ENCODE data around the gene PTGFRN. TPM values are rescaled to one million over a fixed set of nuclear protein-coding genes. Genes with fewer than 3 reads are reported as not detected.

Gene PTGFRN
- total and polyA plus RNA-seq, 4 donors: 5.4 to 12.6 (median 7.2) TPM

DNA sequence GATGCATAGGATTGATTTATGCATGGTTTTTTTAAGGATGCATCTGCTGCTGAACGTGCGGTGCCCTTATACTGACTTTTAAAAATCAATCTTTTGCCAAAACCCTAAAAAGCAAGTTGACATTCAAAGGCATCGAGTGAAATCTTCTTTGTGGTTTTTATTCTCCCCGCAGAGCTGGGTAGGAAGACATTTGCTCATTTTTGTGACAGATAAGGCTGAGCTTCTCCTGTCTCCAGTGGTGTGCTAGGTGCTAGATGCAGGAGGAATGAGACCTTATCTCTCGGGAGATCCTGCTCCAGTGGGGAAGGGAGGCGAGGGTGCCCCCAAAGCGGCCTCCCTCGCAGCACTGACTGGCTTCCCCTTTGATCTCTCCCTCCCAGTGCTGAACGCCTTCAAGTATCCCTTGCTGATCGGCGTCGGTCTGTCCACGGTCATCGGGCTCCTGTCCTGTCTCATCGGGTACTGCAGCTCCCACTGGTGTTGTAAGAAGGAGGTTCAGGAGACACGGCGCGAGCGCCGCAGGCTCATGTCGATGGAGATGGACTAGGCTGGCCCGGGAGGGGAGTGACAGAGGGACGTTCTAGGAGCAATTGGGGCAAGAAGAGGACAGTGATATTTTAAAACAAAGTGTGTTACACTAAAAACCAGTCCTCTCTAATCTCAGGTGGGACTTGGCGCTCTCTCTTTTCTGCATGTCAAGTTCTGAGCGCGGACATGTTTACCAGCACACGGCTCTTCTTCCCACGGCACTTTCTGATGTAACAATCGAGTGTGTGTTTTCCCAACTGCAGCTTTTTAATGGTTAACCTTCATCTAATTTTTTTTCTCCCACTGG, 76.9 kb downstream of the PTGFRN start (continued):
- TF ChIP-seq CTCF (IDR thresholded peaks at IDR 0.05; ENCODE audit: low read depth, low read length, missing input control) (no peak), TAF1 (conservative IDR thresholded peaks at IDR 0.05) (no peak), EGR1 (IDR thresholded peaks at IDR 0.05; ENCODE audit: low read depth in 2 of 2) (no peak), ZBTB33 (IDR thresholded peaks at IDR 0.05) (no peak), FOXA2 (IDR thresholded peaks at IDR 0.05) (no peak)
- TF ChIP-seq, protein P1, sequence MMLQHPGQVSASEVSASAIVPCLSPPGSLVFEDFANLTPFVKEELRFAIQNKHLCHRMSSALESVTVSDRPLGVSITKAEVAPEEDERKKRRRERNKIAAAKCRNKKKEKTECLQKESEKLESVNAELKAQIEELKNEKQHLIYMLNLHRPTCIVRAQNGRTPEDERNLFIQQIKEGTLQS (IDR thresholded peaks at IDR 0.05): no peak

GRCh38 chr1:116987256-116987555, 77.5 kb downstream of the PTGFRN start:
- H3K27me3 ChIP-seq (ENCODE audit: control insufficient read depth in 4 of 4, insufficient read depth in 4 of 4, low read length in 3 of 4): no peaks in the 10 kb centered on the region
- H3K4me3 ChIP-seq (ENCODE audit: low read depth in 1 of 3, low read length in 3 of 3): no peak overlapping the region
- no peak for DNase-seq (ENCODE audit: low spot score)
- peaks cover 0 to 7% (median 2%) of the 10 kb centered on the region in 4 donors for H3K4me1 ChIP-seq (ENCODE audit: control insufficient read depth in 4 of 4, insufficient read depth in 4 of 4, low read length in 3 of 4)
- no peaks in the 10 kb centered on the region for H3K9me3 ChIP-seq (ENCODE audit: control insufficient read depth in 4 of 4, low read length in 3 of 4)
- no peak for TF ChIP-seq FOXA1 (IDR thresholded peaks at IDR 0.05)
- TF ChIP-seq ZBTB33 (IDR thresholded peaks at IDR 0.05): no peak
- TF ChIP-seq, protein P1 (IDR thresholded peaks at IDR 0.05): no peak
- H3K36me3 ChIP-seq (ENCODE audit: control insufficient read depth in 4 of 4, insufficient read depth in 3 of 4, low read depth in 1 of 4, low read length in 3 of 4): peaks cover 0 to 7% (median 0%) of the 10 kb centered on the region in 4 donors
- H3K9ac ChIP-seq (ENCODE audit: low read depth in 1 of 2, low read length in 2 of 2): no peak overlapping the region
- H3K27ac ChIP-seq (ENCODE audit: low read depth in 1 of 2, low read length in 2 of 2): no peak overlapping the region
- 81% methylated on average over 11 of the region's 11 CpGs for WGBS

DNA sequence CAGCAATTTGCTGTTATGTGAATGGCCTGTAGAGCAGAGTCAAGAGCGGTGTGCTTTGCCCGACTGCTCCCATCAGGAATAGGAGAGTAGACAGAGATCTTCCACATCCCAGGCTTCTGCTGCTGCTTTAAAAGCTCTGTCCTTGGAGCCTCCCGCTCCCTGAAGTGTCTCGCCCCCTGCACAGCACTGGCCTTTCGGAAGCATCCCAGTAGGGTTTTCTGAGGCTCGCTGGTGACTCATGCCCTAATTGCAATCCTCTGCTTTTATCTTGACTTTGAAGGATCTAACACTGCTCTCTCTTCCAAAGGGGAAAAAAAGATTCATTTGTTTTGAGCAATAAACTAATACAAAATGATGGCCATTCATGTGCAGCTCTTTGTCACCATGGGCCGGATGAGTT, 78.5 kb downstream of the PTGFRN start:
- H3K27me3 ChIP-seq (ENCODE audit: control insufficient read depth in 4 of 4, insufficient read depth in 4 of 4, low read length in 3 of 4): no peaks in the 10 kb centered on the region
- H3K4me3 ChIP-seq (ENCODE audit: low read depth in 1 of 3, low read length in 3 of 3): no peak overlapping the region
- H3K36me3 ChIP-seq (ENCODE audit: control insufficient read depth in 4 of 4, insufficient read depth in 3 of 4, low read depth in 1 of 4, low read length in 3 of 4): peaks cover 0 to 7% (median 0%) of the 10 kb centered on the region in 4 donors
- no peak for DNase-seq (ENCODE audit: low spot score)
- no peaks in the 10 kb centered on the region for H3K4me1 ChIP-seq (ENCODE audit: control insufficient read depth in 4 of 4, insufficient read depth in 4 of 4, low read length in 3 of 4)
- H3K27ac ChIP-seq (ENCODE audit: low read depth in 1 of 2, low read length in 2 of 2): no peak overlapping the region
- no peak overlapping the region for H3K9ac ChIP-seq (ENCODE audit: low read depth in 1 of 2, low read length in 2 of 2)
- 94% methylated on average over 7 of the region's 7 CpGs for WGBS
- no peaks in the 10 kb centered on the region for H3K9me3 ChIP-seq (ENCODE audit: control insufficient read depth in 4 of 4, low read length in 3 of 4)
- TF ChIP-seq HNF4G (IDR thresholded peaks at IDR 0.05): no peak
- no peak for TF ChIP-seq MAX (IDR thresholded peaks at IDR 0.05)
- TF ChIP-seq TAF1 (conservative IDR thresholded peaks at IDR 0.05): no peak
- no peak for TF ChIP-seq YY1 (IDR thresholded peaks at IDR 0.05)
- TF ChIP-seq FOXA2 (IDR thresholded peaks at IDR 0.05): no peak
- no peak for TF ChIP-seq HNF4A (conservative IDR thresholded peaks at IDR 0.05)
- TF ChIP-seq CTCF (IDR thresholded peaks at IDR 0.05; ENCODE audit: low read depth, low read length, missing input control): no peak
- no peak for TF ChIP-seq JUND (IDR thresholded peaks at IDR 0.05)
- TF ChIP-seq NR2F2 (IDR thresholded peaks at IDR 0.05): no peak
- TF ChIP-seq GABPA (IDR thresholded peaks at IDR 0.05 in 1 of 2, conservative IDR thresholded peaks at IDR 0.05 in 1 of 2): no peak
- TF ChIP-seq ZBTB33 (IDR thresholded peaks at IDR 0.05): no peak
- no peak for TF ChIP-seq RAD21 (IDR thresholded peaks at IDR 0.05)
- TF ChIP-seq FOXA1 (IDR thresholded peaks at IDR 0.05): no peak
